ENCODE measurements around the gene RPN2. TPM values are rescaled to one million over a fixed set of nuclear protein-coding genes. Genes with fewer than 3 reads are reported as not detected.

Gene RPN2
- total and polyA plus RNA-seq, 2 of the 13 experiments (the other 11 are each of a cell fraction or from before 2014, with no cell fraction given): 587 to 1,818 TPM

DNA sequence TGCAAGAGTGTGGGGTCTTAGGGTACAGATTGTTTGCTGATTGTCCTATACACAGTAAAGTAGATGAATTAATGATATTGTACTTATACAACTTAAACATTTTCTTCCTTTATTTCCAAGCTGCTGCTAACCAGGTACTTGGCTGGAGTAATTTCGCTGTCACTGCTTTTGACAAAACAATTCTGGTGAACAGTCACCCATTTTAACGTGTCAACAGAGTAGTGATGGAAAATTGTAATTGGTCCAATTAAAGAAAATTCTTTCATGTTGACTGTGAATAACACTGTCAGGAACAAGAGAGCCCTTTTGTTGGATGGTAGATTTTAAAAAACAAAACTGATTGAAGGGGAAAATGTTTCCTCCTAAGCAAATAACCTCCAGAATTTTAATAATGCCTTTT, 26.7 kb downstream of the RPN2 start (continued):
- TF ChIP-seq MXI1 (IDR thresholded peaks at IDR 0.05; ENCODE audit: borderline replicate concordance, low read depth, low read length): no peak
- TF ChIP-seq, protein P1, sequence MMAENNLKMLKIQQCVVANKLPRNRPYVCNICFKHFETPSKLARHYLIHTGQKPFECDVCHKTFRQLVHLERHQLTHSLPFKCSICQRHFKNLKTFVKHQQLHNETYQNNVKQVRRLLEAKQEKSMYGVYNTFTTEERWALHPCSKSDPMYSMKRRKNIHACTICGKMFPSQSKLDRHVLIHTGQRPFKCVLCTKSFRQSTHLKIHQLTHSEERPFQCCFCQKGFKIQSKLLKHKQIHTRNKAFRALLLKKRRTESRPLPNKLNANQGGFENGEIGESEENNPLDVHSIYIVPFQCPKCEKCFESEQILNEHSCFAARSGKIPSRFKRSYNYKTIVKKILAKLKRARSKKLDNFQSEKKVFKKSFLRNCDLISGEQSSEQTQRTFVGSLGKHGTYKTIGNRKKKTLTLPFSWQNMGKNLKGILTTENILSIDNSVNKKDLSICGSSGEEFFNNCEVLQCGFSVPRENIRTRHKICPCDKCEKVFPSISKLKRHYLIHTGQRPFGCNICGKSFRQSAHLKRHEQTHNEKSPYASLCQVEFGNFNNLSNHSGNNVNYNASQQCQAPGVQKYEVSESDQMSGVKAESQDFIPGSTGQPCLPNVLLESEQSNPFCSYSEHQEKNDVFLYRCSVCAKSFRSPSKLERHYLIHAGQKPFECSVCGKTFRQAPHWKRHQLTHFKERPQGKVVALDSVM (CRISPR knock-in tag; IDR thresholded peaks at IDR 0.05): no peak
- TF ChIP-seq SRSF9 (IDR thresholded peaks at IDR 0.05; ENCODE audit: borderline replicate concordance, insufficient read depth, low read depth, low read length, poor library complexity, severe bottlenecking): no peak

DNA sequence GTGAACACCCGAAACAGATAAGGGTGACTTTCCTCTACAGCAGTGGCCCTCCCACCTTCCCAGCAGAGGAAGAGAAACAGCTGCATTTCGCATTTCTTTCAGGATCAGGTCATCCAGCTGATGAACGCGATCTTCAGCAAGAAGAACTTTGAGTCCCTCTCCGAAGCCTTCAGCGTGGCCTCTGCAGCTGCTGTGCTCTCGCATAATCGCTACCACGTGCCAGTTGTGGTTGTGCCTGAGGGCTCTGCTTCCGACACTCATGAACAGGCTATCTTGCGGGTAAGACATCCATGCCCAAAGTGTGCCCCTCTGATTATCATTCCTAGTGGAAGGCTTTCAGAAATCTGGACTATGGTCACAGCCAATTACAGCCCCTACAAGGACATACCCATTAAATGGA, 28.0 kb downstream of the RPN2 start:
- no peaks in the 10 kb centered on the region for H3K9me3 ChIP-seq (ENCODE audit: low read length)
- H3K27ac ChIP-seq (ENCODE audit: extremely low read length, insufficient read depth, low read length): no peak overlapping the region
- DNase-seq (ENCODE audit: low spot score) (no peak), ATAC-seq (no peak), FAIRE-seq (no peak)
- peak; percentile 85 for TF ChIP-seq RBM22 (optimal IDR thresholded peaks at IDR 0.05; ENCODE audit: low read length)
- no peak for TF ChIP-seq STAT5B (CRISPR knock-in tag; IDR thresholded peaks at IDR 0.05)
- no TSS peak for BruUV-seq (replicated peaks)
- no peaks in the 10 kb centered on the region for H3K27me3 ChIP-seq (ENCODE audit: control insufficient read depth in 1 of 2, insufficient read depth in 2 of 2, low read length in 2 of 2)
- CTCF ChIA-PET (ENCODE audit: low intra/inter-chr PET ratio, low total read pairs): no interaction called here
- in situ Hi-C loops (cut with HindIII; ENCODE audit: extremely low pct_ligation_motif_present, low pct_unique_long_range_greater_than_20kb): no loop called here
- peaks cover 13% of the 10 kb centered on the region; the same call in 1 of the 2 replicates for H4K20me1 ChIP-seq (ENCODE audit: insufficient read depth, low read length)
- no peaks in the 10 kb centered on the region for H3K4me1 ChIP-seq (ENCODE audit: insufficient read depth, low read length)
- H3K4me2 ChIP-seq (ENCODE audit: low read depth, low read length): no peak overlapping the region
- H3K4me3 ChIP-seq (replicated peaks in 1 of 3; ENCODE audit: insufficient read depth in 1 of 3, low read depth in 2 of 3, low read length in 3 of 3): no peak overlapping the region
- peaks cover 5% of the 10 kb centered on the region for H3K79me2 ChIP-seq (ENCODE audit: insufficient read depth, low read length)
- WGBS (ENCODE audit: low lambda C conversion rate): 95% methylated on average over 11 of the region's 11 CpGs
- intact Hi-C loops (cut with micrococcal nuclease; ENCODE audit: unreplicated experiment): no loop called here
- no peak overlapping the region for H2AFZ ChIP-seq (ENCODE audit: low read length)
- H3K9ac ChIP-seq (ENCODE audit: insufficient read depth, low read depth, low read length): no peak overlapping the region
- POLR2A ChIA-PET: no interaction called here
- peaks cover 52 to 86% of the 10 kb centered on the region in 2 experiments for H3K36me3 ChIP-seq (replicated peaks in 1 of 2; ENCODE audit: control insufficient read depth in 1 of 2, insufficient read depth in 2 of 2, low read length in 2 of 2)

Measured in HepG2 (cell line).